Ureter (tissue), 1 donor: ENCODE data around the gene FAM237B. TPM values are rescaled to one million over a fixed set of nuclear protein-coding genes. Genes with fewer than 3 reads are reported as not detected.

Experiments used
- DNase-seq: peaks from one replicate; pipeline ENCODE4 v3.0.0-alpha.2; 2020; ENCODE audit warnings: low spot score
- total RNA-seq: library from RNA; stranded (reverse); gene quantifications from one replicate; pipeline ENCODE4 v1.2.4, GENCODE V29; 2023
- donor health status: DM: yes; HTN: yes; CAD: no.

The FAM237B gene
- total RNA-seq, 1 donor from 2014 or later, result not detected

GRCh38 chr7:90290244-90291113, 30.6 kb downstream of the FAM237B start:
- DNase-seq, result no peak

- DNase-seq, result no peak
These were observed 33.0 kb downstream of the FAM237B start for GRCh38 chr7:90288154-90288553.

- no peak for DNase-seq
These were observed 44.9 kb downstream of the FAM237B start for GRCh38 chr7:90276033-90276728.

GRCh38 chr7:90274161-90274560, 46.9 kb downstream of the FAM237B start:
- DNase-seq, result no peak

- no peak for DNase-seq
These were observed 48.9 kb downstream of the FAM237B start for GRCh38 chr7:90272242-90272641.

- no peak for DNase-seq
These were observed 49.4 kb downstream of the FAM237B start for GRCh38 chr7:90271753-90272152.

GRCh38 chr7:90270431-90271178, 50.5 kb downstream of the FAM237B start:
- DNase-seq, result no peak

GRCh38 chr7:90269163-90269562, 51.9 kb downstream of the FAM237B start:
- no peak for DNase-seq

- DNase-seq, result no peak
These were observed 53.7 kb downstream of the FAM237B start for GRCh38 chr7:90267263-90267858.

GRCh38 chr7:90266808-90267207, 54.3 kb downstream of the FAM237B start:
- DNase-seq, result no peak

Other genes starting within 250 kb of the FAM237B start
- 20.5 TPM for gene STEAP1, start 166.8 kb downstream of the FAM237B start, total RNA-seq
- gene STEAP2, start 109.6 kb downstream of the FAM237B start, total RNA-seq, result 47.1 TPM
- 9.3 TPM for gene CFAP69, start 76.1 kb downstream of the FAM237B start, total RNA-seq
- 37.1 TPM for gene GTPBP10, start 25.4 kb upstream of the FAM237B start, total RNA-seq
- gene CLDN12, start 82.2 kb upstream of the FAM237B start, total RNA-seq, result 28.5 TPM
- gene PTTG1IP2, start 148.3 kb upstream of the FAM237B start, total RNA-seq, result not detected